GM19438 (cell line): Measurements from ENCODE around the gene AP2M1.

Experiments used
- ATAC-seq: cut with Tn5 transposase; IDR thresholded peaks from one replicate; pipeline ENCODE4 v1.9.1; 2021; ENCODE audit warnings: low read depth; ENCODE audit not compliant: unreplicated experiment

The AP2M1 gene

GRCh38 chr3:184176377-184177330 lies 2.0 kb downstream of the AP2M1 start:
- no peak for ATAC-seq

DNA sequence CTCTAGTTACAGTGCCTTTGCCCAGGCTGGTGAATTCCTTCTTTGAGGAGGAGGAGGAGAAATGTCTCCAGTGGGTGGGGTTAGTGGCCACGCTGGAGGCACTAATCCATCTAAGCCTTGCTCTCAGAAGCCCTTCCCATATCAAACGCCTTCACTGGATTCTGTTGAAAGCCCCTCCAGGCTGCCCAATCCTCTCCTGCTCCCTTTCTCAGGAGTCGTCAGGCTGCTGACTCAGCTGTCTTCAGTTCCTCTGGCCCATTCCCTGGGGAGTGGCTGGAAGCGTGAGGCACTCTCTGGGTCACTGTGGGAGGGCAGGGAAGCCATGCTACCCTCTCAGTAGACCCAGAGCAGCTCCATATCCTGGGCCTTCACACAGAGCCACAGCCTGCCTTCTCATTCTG lies 2.7 kb downstream of the AP2M1 start:
- no peak for ATAC-seq

- ATAC-seq: no peak
Measured at GRCh38 chr3:184177767-184178306, 3.2 kb downstream of the AP2M1 start.

DNA sequence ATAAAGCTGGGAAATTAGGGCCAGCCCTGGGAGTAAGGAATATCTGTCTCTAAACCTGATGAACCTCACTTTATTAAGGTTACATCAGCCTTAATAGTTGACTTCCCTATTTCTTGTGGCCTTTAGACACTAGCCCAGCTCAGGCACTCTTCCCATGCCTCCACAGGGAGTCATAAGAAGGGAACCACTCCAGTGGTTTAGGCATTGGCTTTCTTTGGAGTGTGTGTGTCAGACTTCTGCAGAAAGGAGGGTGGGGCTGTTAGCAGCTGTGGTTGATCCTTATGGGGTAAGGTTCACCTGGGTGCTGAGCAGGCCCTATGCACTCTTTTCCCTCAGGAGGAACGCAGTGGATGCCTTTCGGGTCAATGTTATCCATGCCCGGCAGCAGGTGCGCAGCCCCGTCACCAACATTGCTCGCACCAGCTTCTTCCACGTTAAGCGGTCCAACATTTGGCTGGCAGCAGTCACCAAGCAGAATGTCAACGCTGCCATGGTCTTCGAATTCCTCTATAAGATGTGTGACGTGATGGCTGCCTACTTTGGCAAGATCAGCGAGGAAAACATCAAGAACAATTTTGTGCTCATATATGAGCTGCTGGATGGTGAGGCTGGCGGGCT lies 4.0 kb downstream of the AP2M1 start:
- ATAC-seq: no peak

DNA sequence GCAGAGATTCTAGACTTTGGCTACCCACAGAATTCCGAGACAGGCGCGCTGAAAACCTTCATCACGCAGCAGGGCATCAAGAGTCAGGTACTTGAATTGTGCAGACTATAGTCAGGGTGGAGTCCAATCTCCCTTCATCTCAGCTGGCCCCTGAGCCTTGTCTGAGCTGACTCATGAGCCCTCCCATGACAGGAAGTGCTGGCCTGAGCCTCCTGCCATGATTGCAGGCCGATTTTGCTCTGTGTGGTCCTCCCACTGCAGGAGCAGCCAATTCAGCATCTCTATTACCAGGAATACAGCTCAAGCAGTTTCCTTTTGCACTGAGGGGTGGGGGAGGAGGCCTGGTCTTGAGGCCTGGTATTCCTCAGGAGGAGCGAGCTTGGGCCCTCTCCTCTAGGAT lies 5.5 kb downstream of the AP2M1 start:
- ATAC-seq: no peak

DNA sequence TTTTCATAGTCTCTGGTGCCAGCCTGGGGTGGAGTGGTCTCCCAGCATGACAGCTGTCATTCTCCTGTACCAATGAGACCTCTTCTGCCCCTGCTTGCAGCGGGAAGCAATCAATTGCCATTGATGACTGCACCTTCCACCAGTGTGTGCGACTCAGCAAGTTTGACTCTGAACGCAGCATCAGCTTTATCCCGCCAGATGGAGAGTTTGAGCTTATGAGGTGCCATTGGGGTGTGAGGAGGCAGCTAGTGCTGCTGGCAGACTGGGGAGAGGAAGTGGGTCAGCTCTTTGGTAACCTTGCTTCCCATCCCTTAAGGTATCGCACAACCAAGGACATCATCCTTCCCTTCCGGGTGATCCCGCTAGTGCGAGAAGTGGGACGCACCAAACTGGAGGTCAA lies 6.9 kb downstream of the AP2M1 start:
- no peak for ATAC-seq

GRCh38 chr3:184183679-184184078 lies 9.0 kb downstream of the AP2M1 start:
- ATAC-seq: no peak

DNA sequence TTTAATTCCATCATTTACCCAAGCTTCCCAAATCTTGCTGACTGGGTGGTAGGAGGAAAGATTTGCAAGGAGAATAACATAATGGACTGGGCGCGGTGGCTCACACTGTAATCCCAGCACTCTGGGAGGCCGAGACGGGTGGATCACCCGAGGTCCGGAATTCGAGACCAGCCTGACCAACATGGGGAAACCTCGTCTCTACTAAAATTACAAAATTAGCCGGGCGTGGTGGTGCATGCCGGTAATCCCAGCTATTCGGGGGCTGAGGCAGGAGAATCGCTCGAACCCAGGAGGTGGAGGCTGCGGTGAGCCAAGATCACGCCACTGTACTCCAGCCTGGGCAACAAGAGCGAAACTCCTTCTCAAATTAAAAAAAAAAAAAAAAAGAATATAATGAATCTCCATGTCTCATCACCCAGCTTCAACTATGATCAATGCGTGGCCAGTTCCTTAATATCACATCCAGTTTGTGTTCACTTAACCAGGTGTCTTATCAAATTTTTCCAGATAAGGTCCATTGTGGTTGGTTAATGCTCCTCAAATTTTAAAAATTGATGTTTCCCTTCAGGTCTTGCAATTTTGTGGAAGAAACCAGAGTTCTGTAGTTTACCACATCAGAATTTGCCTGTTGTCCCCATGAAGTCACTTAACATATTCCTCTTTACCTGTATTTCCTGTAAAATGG lies 10.0 kb downstream of the AP2M1 start:
- no peak for ATAC-seq

- peak; percentile 88 for ATAC-seq
Measured at GRCh38 chr3:184185461-184186183, 11.0 kb downstream of the AP2M1 start.

DNA sequence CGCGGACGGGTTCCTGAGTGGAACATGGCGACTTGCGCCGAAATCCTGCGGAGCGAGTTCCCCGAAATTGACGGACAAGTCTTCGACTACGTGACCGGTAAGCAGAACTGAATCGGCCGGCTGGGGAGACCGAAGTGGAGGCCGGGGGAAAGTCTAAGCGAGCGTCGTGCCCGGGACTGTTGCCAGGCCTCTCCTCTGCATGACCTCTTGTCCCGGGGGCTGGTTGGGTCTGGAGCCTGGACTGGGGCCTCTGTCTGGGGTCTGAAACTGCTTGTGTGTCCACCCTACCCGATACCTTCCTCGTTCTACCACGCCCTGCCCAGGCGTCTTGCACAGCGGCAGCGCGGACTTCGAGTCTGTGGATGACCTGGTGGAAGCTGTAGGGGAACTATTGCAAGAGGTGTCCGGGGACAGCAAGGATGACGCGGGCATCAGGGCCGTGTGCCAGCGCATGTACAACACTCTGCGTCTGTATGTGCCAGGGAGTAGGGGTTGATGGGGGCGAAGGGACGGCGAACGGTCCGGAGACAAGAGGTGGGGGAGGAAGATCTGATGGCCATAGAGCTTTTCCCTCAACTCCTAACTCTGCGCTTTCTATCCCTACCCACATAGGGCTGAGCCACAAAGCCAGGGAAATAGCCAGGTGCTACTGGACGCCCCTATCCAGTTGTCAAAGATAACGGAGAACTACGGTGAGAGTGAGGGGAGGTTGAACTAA lies 11.7 kb downstream of the AP2M1 start, which contains the start of gene ABCF3:
ABCF3 (plus strand) TSS at position 16 of the 718 bp plus-strand sequence; CDS start at position 25, 9 bp downstream.
- peak; percentile 23 for ATAC-seq

DNA sequence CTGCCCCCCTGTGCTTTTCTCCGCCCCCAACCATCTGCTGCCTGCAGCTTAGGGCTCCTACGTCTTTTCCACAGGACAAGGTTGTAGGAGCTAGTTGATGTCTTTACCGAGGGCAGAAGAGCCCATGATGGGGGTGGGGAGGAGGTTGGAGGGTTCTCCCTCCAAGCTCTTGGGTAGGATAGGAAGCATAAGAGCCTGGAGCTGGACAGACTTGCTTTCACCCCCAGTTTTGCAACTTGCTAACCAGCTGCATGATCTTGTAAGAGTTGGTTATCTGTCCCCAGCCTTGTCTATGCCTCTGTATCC lies 12.2 kb downstream of the AP2M1 start:
- ATAC-seq: no peak

DNA sequence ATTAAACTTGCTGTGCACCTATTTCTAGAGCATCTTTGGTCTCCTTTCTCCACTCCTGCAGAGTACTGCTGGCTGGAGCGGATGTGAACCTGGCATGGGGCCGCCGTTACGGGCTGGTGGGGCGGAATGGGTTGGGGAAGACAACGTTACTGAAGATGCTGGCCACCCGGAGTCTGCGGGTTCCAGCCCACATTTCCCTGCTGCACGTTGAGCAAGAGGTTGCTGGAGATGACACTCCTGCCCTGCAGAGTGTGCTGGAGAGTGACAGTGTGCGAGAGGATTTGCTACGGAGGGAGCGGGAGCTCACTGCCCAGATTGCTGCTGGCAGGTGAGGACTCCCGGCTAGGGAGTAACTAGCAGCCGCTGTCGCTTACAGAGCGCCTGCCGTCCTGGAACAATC lies 13.4 kb downstream of the AP2M1 start:
- ATAC-seq: no peak

- ATAC-seq: no peak
Measured at GRCh38 chr3:184189421-184189820, 14.8 kb downstream of the AP2M1 start.

DNA sequence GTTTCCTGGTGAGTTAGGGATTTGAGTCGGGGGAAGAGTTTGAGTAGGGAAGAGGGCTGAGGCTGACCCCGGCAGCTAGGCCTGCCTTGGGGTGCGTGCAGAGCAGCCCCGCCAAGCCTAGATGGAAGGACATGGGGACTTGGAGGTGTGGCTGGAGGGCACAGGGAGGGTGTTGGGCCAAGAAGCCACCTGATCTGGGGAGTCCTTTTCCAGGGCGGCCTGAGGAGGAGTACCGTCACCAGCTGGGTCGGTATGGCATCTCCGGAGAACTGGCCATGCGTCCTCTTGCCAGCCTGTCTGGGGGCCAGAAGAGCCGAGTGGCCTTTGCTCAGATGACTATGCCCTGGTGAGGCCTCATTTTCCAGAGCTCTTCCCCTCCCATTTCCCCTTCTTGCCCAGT lies 18.2 kb downstream of the AP2M1 start:
- ATAC-seq: no peak

GRCh38 chr3:184193991-184194539 lies 19.4 kb downstream of the AP2M1 start:
- no peak for ATAC-seq

GRCh38 chr3:184196536-184196935 lies 21.9 kb downstream of the AP2M1 start:
- ATAC-seq: no peak

DNA sequence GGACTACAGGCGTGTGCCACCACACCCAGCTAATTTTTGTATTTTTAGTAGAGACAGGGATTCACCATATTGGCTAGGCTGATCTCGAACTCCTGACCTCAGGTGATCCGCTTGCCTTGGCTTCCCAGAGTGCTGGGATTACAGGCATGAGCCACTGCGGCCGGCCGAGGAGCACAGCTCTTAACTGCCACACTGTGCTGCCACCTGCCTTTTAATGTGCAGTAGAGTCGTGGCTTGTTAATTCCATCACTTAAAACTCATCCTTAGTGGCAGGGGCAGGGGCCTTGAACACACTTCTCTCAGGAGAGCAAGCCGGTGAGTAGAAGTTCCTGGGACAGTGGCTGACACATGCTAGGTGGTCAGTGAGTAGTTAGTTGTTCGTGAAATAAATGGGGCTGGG lies 23.9 kb downstream of the AP2M1 start:
- no peak for ATAC-seq

DNA sequence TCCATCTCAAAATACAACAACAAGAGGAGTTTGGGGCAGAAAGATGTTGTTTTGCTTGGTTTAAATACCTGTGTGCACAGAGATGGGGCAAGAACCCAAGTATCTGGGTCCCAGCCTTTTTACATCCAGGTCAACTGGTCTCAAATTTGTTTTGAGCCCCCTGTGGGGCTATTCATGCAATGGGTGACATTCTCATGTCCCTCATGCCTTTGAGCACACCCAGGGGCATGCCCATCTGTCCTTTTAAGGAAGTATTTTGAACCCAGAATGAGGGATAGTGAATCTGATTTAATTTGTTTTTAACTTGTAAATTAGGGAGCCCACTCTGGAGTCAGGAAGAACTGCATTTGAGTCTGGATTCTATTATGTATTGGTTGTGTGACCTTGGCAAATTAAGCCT lies 26.2 kb downstream of the AP2M1 start:
- no peak for ATAC-seq

DNA sequence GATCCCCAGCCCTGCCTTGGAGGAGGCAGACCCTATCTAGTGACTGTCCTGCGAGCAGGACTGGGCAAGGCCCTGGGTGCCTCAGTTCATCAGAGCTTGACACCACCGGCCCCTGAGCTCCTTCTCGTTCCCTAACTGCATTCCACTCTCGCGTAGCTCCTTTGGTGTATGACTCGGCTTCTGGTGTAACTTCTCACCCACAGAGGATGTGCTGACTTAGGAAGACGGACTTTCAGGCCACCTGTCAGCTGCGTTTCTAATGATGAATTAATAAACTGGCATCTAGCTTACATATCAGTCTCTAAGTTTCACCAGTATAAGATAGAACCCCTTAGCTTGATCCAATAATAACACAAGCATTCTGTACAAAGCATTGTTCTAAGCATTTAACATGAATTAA lies 28.9 kb downstream of the AP2M1 start:
- ATAC-seq: no peak
